Endothelial cell of umbilical vein (primary cell): ENCODE measurements around the gene CCP110. TPM values are rescaled to one million over a fixed set of nuclear protein-coding genes. Genes with fewer than 3 reads are reported as not detected.

ENCODE experiments used
- BruUV-seq: library from RNA; stranded (reverse); fragments of 400-500 nt; replicated peaks from 2 replicates; lab custom pipeline; 2021; lab: Mats Ljungman, UMichigan
- CTCF ChIA-PET: fragments of 300-600, 350-600 bp; sonication (Branson Sonifier 250); formaldehyde crosslinking; loops from one replicate; lab custom pipeline; 2021; ENCODE audit warnings: antibody characterized with exemption, inconsistent platforms; lab: Charles Lee
- POLR2A ChIA-PET: fragments of 300-600, 350-600 bp; sonication (Branson Sonifier 250); formaldehyde crosslinking; loops from one replicate; lab custom pipeline; 2021; ENCODE audit warnings: antibody characterized with exemption, inconsistent platforms; lab: Charles Lee
- DNase-seq: peaks from one replicate; pipeline ENCODE4 v3.0.0-alpha.2; 2011; ENCODE audit warnings: low read depth, low spot score
- FAIRE-seq: peaks from 2 replicates; lab custom pipeline; 2011; peaks lifted over from hg19 to GRCh38; lab: Jason Lieb, UNC
- H2AFZ ChIP-seq: 2 replicates; pipeline ENCODE4 v1.6.0; 2012; ENCODE audit warnings: low read depth, low read length, control low read depth, inconsistent platforms
- H3K27ac ChIP-seq: 2 replicates; pipeline ENCODE4 v1.5.1; 2011; ENCODE audit warnings: low read depth, mild to moderate bottlenecking, control low read depth, low read length, moderate library complexity; ENCODE audit not compliant: insufficient read depth
- H3K27me3 ChIP-seq, 2 experiments: 2 replicates each; pipeline versions ENCODE4 v1.6.0 to v1.6.1; 2011; ENCODE audit warnings: low read length in 2 of 2, mixed read lengths in 1 of 2; ENCODE audit not compliant: control insufficient read depth in 2 of 2, insufficient read depth in 2 of 2
- H3K36me3 ChIP-seq, 2 experiments: 2 replicates in 1 of 2; 3 replicates in 1 of 2; pipeline ENCODE4 v1.5.1; 2011; ENCODE audit warnings: low read length in 2 of 2, mild to moderate bottlenecking in 1 of 2, moderate library complexity in 1 of 2; ENCODE audit not compliant: control insufficient read depth in 2 of 2, insufficient read depth in 2 of 2; ENCODE audit errors: extremely low read depth in 1 of 2
- H3K4me1 ChIP-seq: 3 replicates; pipeline ENCODE4 v1.5.1; 2011; ENCODE audit warnings: mild to moderate bottlenecking, low read length; ENCODE audit not compliant: control insufficient read depth, insufficient read depth; ENCODE audit errors: extremely low read depth
- H3K4me2 ChIP-seq: 2 replicates; pipeline ENCODE4 v1.6.1; 2011; ENCODE audit warnings: low read length, control low read depth, mixed read lengths; ENCODE audit not compliant: insufficient read depth
- H3K4me3 ChIP-seq, 3 experiments: fragments of 200-600 bp in 1 of 3; sonication (generic), shearing (Covaris generic) in 1 of 3; replicated peaks in 1 of 3; 2 replicates each; pipeline ENCODE4 v1.5.1; 2011 to 2016; ENCODE audit warnings: control low read depth in 3 of 3, low read length in 3 of 3, mild to moderate bottlenecking in 2 of 3, inconsistent platforms in 1 of 3, low read depth in 1 of 3, moderate library complexity in 1 of 3; ENCODE audit not compliant: insufficient read depth in 1 of 3
- H3K79me2 ChIP-seq: 2 replicates; pipeline ENCODE4 v1.6.0; 2012; ENCODE audit warnings: low read length, inconsistent platforms; ENCODE audit not compliant: control insufficient read depth, insufficient read depth
- H3K9ac ChIP-seq: replicated peaks from 2 replicates; pipeline ENCODE3; 2011; ENCODE audit warnings: low read length, control low read depth; ENCODE audit not compliant: insufficient read depth; ENCODE audit errors: extremely low read depth
- H3K9me1 ChIP-seq: replicated peaks from 3 replicates; pipeline ENCODE4 v1.6.0; 2011; ENCODE audit warnings: mild to moderate bottlenecking, low read length; ENCODE audit not compliant: control insufficient read depth, insufficient read depth; ENCODE audit errors: extremely low read depth
- H3K9me3 ChIP-seq: replicated peaks from 2 replicates; pipeline ENCODE4 v1.5.1; 2012; ENCODE audit warnings: low read length, inconsistent platforms; ENCODE audit not compliant: control insufficient read depth, insufficient read depth
- H4K20me1 ChIP-seq: replicated peaks from 2 replicates; pipeline ENCODE3; 2011; ENCODE audit warnings: mild to moderate bottlenecking, low read length; ENCODE audit not compliant: control insufficient read depth, insufficient read depth; ENCODE audit errors: extremely low read depth
- EZH2 ChIP-seq: IDR thresholded peaks from 2 replicates; pipeline ENCODE4 v1.6.1; 2012; ENCODE audit warnings: borderline replicate concordance, low read depth, mild to moderate bottlenecking, moderate library complexity, low read length, inconsistent platforms; ENCODE audit not compliant: severe bottlenecking
- FOS ChIP-seq: IDR thresholded peaks from 2 replicates; pipeline ENCODE4 v1.6.1; 2011; ENCODE audit warnings: mild to moderate bottlenecking, low read length, moderate library complexity, borderline replicate concordance; ENCODE audit not compliant: insufficient read depth
- GATA2 ChIP-seq: IDR thresholded peaks from 2 replicates; pipeline ENCODE4 v1.7.0; 2011; ENCODE audit warnings: low read depth, mild to moderate bottlenecking, moderate library complexity, mixed read lengths, low read length; ENCODE audit not compliant: insufficient read length, insufficient read depth
- JUN ChIP-seq: IDR thresholded peaks from 2 replicates; pipeline ENCODE4 v1.6.1; 2011; ENCODE audit warnings: borderline replicate concordance, low read depth; ENCODE audit not compliant: insufficient read length, insufficient read depth
- MYC ChIP-seq: IDR thresholded peaks from one replicate; pipeline ENCODE4 v1.6.1; 2011; ENCODE audit warnings: mild to moderate bottlenecking, low read depth, low read length
- POLR2A ChIP-seq: IDR thresholded peaks from 2 replicates; pipeline ENCODE4 v1.6.1; 2012; ENCODE audit warnings: low read depth, mild to moderate bottlenecking, control low read depth, low read length
- POLR2AphosphoS5 ChIP-seq: IDR thresholded peaks from 2 replicates; pipeline ENCODE4 v1.6.1; 2012; ENCODE audit warnings: low read depth, mild to moderate bottlenecking, control low read depth, low read length, moderate library complexity; ENCODE audit not compliant: insufficient read depth
- dilution Hi-C: fragments of 300-500 bp; cut with MboI; formaldehyde crosslinking; loops from one replicate; pipeline ENCODE4 v1.15.0; 2019; ENCODE audit warnings: low sequenced_read_pairs; ENCODE audit not compliant: extremely low pct_ligation_motif_present
- intact Hi-C: fragments of 100-400 bp; cut with micrococcal nuclease; formaldehyde crosslinking; loops from one replicate; pipeline ENCODE4 v1.10.0; 2022
- polyA plus RNA-seq, 4 experiments: library from polyadenylated mRNA; depleted of rRNA in 3 of 4; stranded (reverse) in 3 of 4; unstranded in 1 of 4; fragments of >200 nt; gene quantifications; 2 replicates each; pipeline versions ENCODE4 v1.2.1 to v1.2.3, GENCODE V29; 2011 to 2012; ENCODE audit warnings: missing spikeins in 1 of 4
- total RNA-seq: library from RNA; stranded (reverse); gene quantifications from 2 replicates; pipeline ENCODE4 v1.2.3, GENCODE V29; 2021
- TF ChIP-seq, protein P1 (sequence below): IDR thresholded peaks from 2 replicates; pipeline ENCODE4 v1.6.1; 2011; ENCODE audit not compliant: insufficient read depth, insufficient read length
- TF ChIP-seq, protein P2 (sequence below), 2 donors: IDR thresholded peaks; 1 replicate in 1 of 2; 2 replicates in 1 of 2; pipeline ENCODE4 v1.5.1; 2011; ENCODE audit warnings: low read length in 2 of 2, mild to moderate bottlenecking in 2 of 2, moderate library complexity in 2 of 2, control low read depth in 1 of 2, inconsistent platforms in 1 of 2, low read depth in 1 of 2; ENCODE audit not compliant: insufficient read depth in 1 of 2; ENCODE audit errors: extremely low read depth in 1 of 2

The CCP110 gene
- total and polyA plus RNA-seq, 2 donors (not counting 3 experiments of a cell fraction or from before 2014, with no cell fraction given), result 3.7 to 16.5 TPM

DNA sequence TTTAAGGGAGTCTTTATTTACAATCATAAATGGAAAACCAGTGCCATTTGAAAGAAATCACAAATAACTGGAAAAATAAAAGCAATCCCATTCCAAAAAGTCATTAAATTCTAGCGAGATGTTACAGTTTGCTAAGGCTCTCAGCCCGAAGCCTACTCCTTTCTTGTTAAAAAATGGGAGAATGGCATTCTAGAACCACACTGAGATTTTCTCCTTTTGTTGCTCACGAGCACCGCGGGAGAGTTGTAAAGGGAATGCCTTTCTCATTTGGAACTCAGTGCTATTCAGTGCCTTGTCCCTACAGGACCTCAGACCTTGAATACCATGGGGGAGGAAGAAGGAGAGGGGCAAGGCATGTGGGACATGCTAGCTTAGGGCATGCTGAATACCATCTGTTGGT is 38.1 kb upstream of the CCP110 start:
- FAIRE-seq (no peak), DNase-seq (no peak)
- POLR2A ChIA-PET, result no interaction called here
- no TSS peak for BruUV-seq
- Histone ChIP-seq H3K9me3 (no peaks in the 10 kb centered on the region), H2AFZ (no peak overlapping the region), H3K79me2 (no peaks in the 10 kb centered on the region), H3K27ac (no peak overlapping the region), H3K9me1 (no peaks in the 10 kb centered on the region), H3K4me1 (no peaks in the 10 kb centered on the region), H3K4me3 (no peak overlapping the region), H4K20me1 (no peaks in the 10 kb centered on the region), H3K36me3 (no peaks in the 10 kb centered on the region), H3K27me3 (no peaks in the 10 kb centered on the region), H3K4me2 (no peak overlapping the region), H3K9ac (no peak overlapping the region)
- CTCF ChIA-PET, result no interaction called here
- intact Hi-C loops (no loop called here), dilution Hi-C loops (no loop called here)
- TF ChIP-seq MYC, result no peak
- no peak for TF ChIP-seq POLR2A
- no peak for TF ChIP-seq FOS
- TF ChIP-seq, protein P1, sequence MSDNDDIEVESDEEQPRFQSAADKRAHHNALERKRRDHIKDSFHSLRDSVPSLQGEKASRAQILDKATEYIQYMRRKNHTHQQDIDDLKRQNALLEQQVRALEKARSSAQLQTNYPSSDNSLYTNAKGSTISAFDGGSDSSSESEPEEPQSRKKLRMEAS, result no peak
- TF ChIP-seq JUN, result no peak
- TF ChIP-seq GATA2, result no peak
- no peak for TF ChIP-seq EZH2
- TF ChIP-seq, protein P2, sequence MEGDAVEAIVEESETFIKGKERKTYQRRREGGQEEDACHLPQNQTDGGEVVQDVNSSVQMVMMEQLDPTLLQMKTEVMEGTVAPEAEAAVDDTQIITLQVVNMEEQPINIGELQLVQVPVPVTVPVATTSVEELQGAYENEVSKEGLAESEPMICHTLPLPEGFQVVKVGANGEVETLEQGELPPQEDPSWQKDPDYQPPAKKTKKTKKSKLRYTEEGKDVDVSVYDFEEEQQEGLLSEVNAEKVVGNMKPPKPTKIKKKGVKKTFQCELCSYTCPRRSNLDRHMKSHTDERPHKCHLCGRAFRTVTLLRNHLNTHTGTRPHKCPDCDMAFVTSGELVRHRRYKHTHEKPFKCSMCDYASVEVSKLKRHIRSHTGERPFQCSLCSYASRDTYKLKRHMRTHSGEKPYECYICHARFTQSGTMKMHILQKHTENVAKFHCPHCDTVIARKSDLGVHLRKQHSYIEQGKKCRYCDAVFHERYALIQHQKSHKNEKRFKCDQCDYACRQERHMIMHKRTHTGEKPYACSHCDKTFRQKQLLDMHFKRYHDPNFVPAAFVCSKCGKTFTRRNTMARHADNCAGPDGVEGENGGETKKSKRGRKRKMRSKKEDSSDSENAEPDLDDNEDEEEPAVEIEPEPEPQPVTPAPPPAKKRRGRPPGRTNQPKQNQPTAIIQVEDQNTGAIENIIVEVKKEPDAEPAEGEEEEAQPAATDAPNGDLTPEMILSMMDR (IDR thresholded peaks at IDR 0.05; ENCODE audit: extremely low read depth in 1 of 2, insufficient read depth in 1 of 2, low read depth in 1 of 2, low read length in 2 of 2), result no peak
- no peak for TF ChIP-seq POLR2AphosphoS5
